Fibroblast of lung (primary cell): Measurements from ENCODE around the gene LIN37. TPM values are rescaled to one million over a fixed set of nuclear protein-coding genes. Genes with fewer than 3 reads are reported as not detected.

ENCODE experiments used
- DNase-seq, 2 donors: peaks; one replicate each; pipeline versions ENCODE4 v3.0.0 to v3.0.0-alpha.2; 2010; ENCODE audit warnings: low read depth in 2 of 2
- H2AFZ ChIP-seq: 2 replicates; pipeline ENCODE4 v1.5.1; 2012; ENCODE audit warnings: low read length, control low read depth, inconsistent platforms
- H3K27ac ChIP-seq: 2 replicates; pipeline ENCODE4 v1.5.1; 2011; ENCODE audit warnings: low read length, control low read depth; ENCODE audit not compliant: insufficient read depth
- H3K27me3 ChIP-seq: 2 replicates; pipeline ENCODE4 v1.5.1; 2011; ENCODE audit warnings: mild to moderate bottlenecking, low read length; ENCODE audit not compliant: control insufficient read depth, insufficient read depth
- H3K36me3 ChIP-seq: 2 replicates; pipeline ENCODE4 v1.5.1; 2011; ENCODE audit warnings: low read length; ENCODE audit not compliant: control insufficient read depth, insufficient read depth
- H3K4me1 ChIP-seq: 2 replicates; pipeline ENCODE4 v1.5.1; 2011; ENCODE audit warnings: low read length; ENCODE audit not compliant: control insufficient read depth, insufficient read depth; ENCODE audit errors: extremely low read depth
- H3K4me2 ChIP-seq: 2 replicates; pipeline ENCODE4 v1.5.1; 2011; ENCODE audit warnings: low read length, control low read depth; ENCODE audit not compliant: insufficient read depth; ENCODE audit errors: extremely low read depth
- H3K4me3 ChIP-seq, 4 experiments: fragments of 200-600 bp in 1 of 4; sonication (generic) in 1 of 4; replicated peaks in 1 of 4; 2 replicates each; pipeline ENCODE4 v1.5.1; 2011 to 2016; ENCODE audit warnings: low read length in 4 of 4, low read depth in 3 of 4, mild to moderate bottlenecking in 3 of 4, control low read depth in 2 of 4, inconsistent platforms in 1 of 4, mixed read lengths in 1 of 4; ENCODE audit not compliant: insufficient read depth in 1 of 4; ENCODE audit errors: control extremely low read depth in 1 of 4
- H3K79me2 ChIP-seq: 2 replicates; pipeline ENCODE4 v1.5.1; 2012; ENCODE audit warnings: mild to moderate bottlenecking, low read length, inconsistent platforms; ENCODE audit not compliant: control insufficient read depth, insufficient read depth
- H3K9ac ChIP-seq: 2 replicates; pipeline ENCODE4 v1.5.1; 2011; ENCODE audit warnings: mild to moderate bottlenecking, low read length, control low read depth; ENCODE audit not compliant: insufficient read depth
- H3K9me3 ChIP-seq: 2 replicates; pipeline ENCODE4 v1.5.1; 2012; ENCODE audit warnings: low read depth, low read length; ENCODE audit not compliant: control insufficient read depth, insufficient read depth
- H4K20me1 ChIP-seq: 2 replicates; pipeline ENCODE4 v1.5.1; 2011; ENCODE audit warnings: low read length; ENCODE audit not compliant: control insufficient read depth, insufficient read depth; ENCODE audit errors: extremely low read depth
- EZH2 ChIP-seq: IDR thresholded peaks from 2 replicates; pipeline ENCODE4 v1.5.1; 2012; ENCODE audit warnings: low read length, control low read depth, mild to moderate bottlenecking; ENCODE audit errors: missing control alignments
- polyA plus RNA-seq, 2 donors: library from polyadenylated mRNA; depleted of rRNA in 1 of 2; stranded (reverse) in 1 of 2; unstranded in 1 of 2; fragments of >200 nt; gene quantifications; 2 replicates each; pipeline ENCODE4 v1.2.1, GENCODE V29; 2011 to 2012; ENCODE audit warnings: missing spikeins in 1 of 2
- total RNA-seq: library from RNA; depleted of rRNA; stranded (reverse); fragments of >200 nt; gene quantifications from 2 replicates; pipeline ENCODE4 v1.2.1, GENCODE V29; 2014
- TF ChIP-seq, protein P1 (sequence below), 2 donors: IDR thresholded peaks in 1 of 2; conservative IDR thresholded peaks in 1 of 2; 1 replicate in 1 of 2; 2 replicates in 1 of 2; pipeline ENCODE4 v1.5.1; 2011 to 2012; ENCODE audit warnings: low read length in 2 of 2, control low read depth in 1 of 2, inconsistent platforms in 1 of 2, low read depth in 1 of 2, mild to moderate bottlenecking in 1 of 2

The LIN37 gene
- total and polyA plus RNA-seq, 2 donors (not counting 1 experiment from before 2014, with no cell fraction given), result 6.4 to 10.3 TPM

DNA sequence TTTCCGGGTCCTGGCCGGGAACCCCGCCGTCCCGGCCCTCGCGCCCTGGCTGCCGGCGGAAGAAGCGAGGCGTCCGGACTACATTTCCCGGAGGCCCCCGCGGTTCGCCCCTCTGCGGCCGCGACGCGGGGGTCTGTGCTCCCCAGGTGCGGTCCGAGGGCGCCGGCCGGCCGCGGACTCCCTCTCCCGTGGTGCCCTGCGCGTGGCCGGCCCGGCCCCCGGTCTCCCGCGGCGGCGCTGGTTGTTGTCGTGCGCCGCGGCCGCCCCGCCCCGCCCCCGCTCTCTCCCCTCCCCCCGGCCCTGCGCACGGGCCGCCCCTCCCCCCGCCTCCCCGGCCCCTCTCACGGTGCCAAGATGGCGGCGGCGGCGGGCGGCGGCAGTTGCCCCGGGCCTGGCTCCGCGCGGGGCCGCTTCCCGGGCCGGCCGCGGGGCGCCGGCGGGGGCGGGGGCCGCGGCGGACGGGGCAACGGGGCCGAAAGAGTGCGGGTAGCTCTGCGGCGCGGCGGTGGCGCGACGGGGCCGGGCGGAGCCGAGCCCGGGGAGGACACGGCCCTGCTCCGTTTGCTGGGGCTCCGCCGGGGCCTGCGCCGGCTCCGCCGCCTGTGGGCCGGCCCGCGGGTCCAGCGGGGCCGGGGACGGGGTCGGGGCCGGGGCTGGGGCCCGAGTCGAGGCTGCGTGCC lies 30.6 kb upstream of the LIN37 start, which contains the start of gene KMT2B:
Gene KMT2B, plus strand, starts transcription at position 339 of the 680 bp plus-strand sequence. Its CDS starts 16 bp downstream, at position 355.
- H3K4me2 ChIP-seq, result peak within 1 kb of the TSS; percentile 98
- no peaks in the 10 kb centered on the region for H3K9me3 ChIP-seq
- H4K20me1 ChIP-seq, result no peaks in the 10 kb centered on the region
- peak within 1 kb of the TSS; percentile 77 for H3K9ac ChIP-seq
- H3K36me3 ChIP-seq, result peaks cover 19% of the 10 kb centered on the region
- H3K4me1 ChIP-seq, result peaks cover 9% of the 10 kb centered on the region
- TF ChIP-seq EZH2, result no peak
- TF ChIP-seq, protein P1, sequence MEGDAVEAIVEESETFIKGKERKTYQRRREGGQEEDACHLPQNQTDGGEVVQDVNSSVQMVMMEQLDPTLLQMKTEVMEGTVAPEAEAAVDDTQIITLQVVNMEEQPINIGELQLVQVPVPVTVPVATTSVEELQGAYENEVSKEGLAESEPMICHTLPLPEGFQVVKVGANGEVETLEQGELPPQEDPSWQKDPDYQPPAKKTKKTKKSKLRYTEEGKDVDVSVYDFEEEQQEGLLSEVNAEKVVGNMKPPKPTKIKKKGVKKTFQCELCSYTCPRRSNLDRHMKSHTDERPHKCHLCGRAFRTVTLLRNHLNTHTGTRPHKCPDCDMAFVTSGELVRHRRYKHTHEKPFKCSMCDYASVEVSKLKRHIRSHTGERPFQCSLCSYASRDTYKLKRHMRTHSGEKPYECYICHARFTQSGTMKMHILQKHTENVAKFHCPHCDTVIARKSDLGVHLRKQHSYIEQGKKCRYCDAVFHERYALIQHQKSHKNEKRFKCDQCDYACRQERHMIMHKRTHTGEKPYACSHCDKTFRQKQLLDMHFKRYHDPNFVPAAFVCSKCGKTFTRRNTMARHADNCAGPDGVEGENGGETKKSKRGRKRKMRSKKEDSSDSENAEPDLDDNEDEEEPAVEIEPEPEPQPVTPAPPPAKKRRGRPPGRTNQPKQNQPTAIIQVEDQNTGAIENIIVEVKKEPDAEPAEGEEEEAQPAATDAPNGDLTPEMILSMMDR (conservative IDR thresholded peaks at IDR 0.05 in 1 of 2, IDR thresholded peaks at IDR 0.05 in 1 of 2; ENCODE audit: low read depth in 1 of 2, low read length in 2 of 2), result no peak
- H3K27ac ChIP-seq, result peak within 1 kb of the TSS; percentile 68
- no peak for DNase-seq
- H3K4me3 ChIP-seq, result peak within 1 kb of the TSS; percentile 74 to 95 (median 85)
- H2AFZ ChIP-seq, result peak within 1 kb of the TSS; percentile 97
- H3K79me2 ChIP-seq, result peaks cover 33% of the 10 kb centered on the region
- no peaks in the 10 kb centered on the region for H3K27me3 ChIP-seq

DNA sequence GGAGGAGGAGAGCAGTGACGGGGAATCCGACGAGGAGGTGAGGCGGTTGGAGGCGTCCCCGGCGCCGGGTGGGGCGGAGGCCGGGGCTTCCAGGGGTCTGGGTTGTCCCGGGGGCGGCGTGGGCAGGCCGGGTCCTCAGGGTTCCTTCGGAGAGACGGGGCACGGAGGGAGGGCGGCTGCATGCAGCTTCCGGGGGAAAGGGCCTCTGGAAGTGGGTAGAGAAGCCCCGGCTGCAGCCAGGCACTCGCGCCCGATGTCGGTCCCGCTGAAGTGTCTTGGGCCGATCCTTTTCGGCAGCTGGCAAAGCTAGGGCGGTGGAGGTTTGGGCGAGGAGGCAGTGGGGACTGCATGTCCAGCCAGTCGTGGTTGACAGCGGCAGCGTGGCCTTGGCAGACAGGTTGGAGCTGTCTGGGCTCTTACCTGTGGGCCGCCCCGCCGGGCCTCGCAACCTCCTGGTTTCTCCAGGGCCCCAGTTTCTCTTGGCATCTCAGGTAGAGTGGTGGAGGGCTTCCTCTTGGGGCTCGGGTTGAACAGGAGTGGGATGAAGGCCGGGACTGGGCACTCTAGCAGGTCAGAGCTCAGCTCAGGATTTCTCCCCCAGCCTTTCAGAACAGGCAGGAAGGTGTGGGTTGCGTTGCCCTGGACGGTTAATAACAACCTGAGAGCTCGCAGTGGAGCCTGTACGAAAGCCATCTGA lies 29.9 kb upstream of the LIN37 start:
- H3K36me3 ChIP-seq, result peaks cover 24% of the 10 kb centered on the region
- peak overlapping the region; percentile 74 to 87 (median 80) for H3K4me3 ChIP-seq
- peaks cover 33% of the 10 kb centered on the region for H3K79me2 ChIP-seq
- H2AFZ ChIP-seq, result no peak overlapping the region
- no peak for TF ChIP-seq EZH2
- TF ChIP-seq, protein P1 (conservative IDR thresholded peaks at IDR 0.05 in 1 of 2, IDR thresholded peaks at IDR 0.05 in 1 of 2; ENCODE audit: low read depth in 1 of 2, low read length in 2 of 2), result no peak
- peak overlapping the region; percentile 77 for H3K9ac ChIP-seq
- H3K27me3 ChIP-seq, result no peaks in the 10 kb centered on the region
- DNase-seq, result peak in 1 of 2 donors; percentile 15
- peak overlapping the region; percentile 68 for H3K27ac ChIP-seq
- no peaks in the 10 kb centered on the region for H4K20me1 ChIP-seq
- peaks cover 9% of the 10 kb centered on the region for H3K4me1 ChIP-seq
- no peaks in the 10 kb centered on the region for H3K9me3 ChIP-seq
- H3K4me2 ChIP-seq, result peak overlapping the region; percentile 89

DNA sequence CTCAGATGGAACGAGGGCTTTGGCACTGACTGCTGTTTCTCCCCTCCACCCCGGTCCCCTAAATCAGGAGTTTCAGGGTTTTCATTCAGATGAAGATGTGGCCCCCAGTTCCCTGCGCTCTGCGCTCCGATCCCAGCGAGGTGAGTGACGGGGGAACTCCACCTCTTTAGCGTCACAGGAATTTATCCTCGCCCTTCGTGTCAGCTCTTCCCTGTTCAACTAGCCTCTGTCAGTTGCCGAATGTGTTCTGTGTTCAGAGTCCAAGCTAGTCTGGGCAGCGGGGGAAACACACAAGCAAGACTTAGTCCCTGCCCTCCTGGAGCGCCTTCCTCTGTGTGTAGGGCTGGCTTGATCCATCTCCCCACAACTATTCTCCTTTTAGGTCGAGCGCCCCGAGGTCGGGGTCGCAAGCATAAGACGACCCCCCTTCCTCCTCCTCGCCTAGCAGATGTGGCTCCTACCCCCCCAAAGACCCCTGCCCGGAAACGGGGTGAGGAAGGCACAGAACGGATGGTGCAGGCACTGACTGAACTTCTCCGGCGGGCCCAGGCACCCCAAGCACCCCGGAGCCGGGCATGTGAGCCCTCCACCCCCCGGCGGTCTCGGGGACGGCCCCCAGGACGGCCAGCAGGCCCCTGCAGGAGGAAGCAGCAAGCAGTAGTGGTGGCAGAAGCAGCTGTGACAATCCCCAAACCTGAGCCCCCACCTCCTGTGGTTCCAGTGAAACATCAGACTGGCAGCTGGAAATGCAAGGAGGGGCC lies 28.8 kb upstream of the LIN37 start:
- Histone ChIP-seq H3K79me2 (peaks cover 33% of the 10 kb centered on the region), H4K20me1 (no peaks in the 10 kb centered on the region)
- no peak for DNase-seq

More for the DNA sequence above, 28.8 kb upstream of the LIN37 start:
- peak overlapping the region; percentile 89 for H3K4me2 ChIP-seq
- peak overlapping the region; percentile 26 for H3K9ac ChIP-seq
- peaks cover 9% of the 10 kb centered on the region for H3K4me1 ChIP-seq
- H3K4me3 ChIP-seq, result peak overlapping the region; percentile 74 to 87 (median 80)
- H3K27me3 ChIP-seq, result no peaks in the 10 kb centered on the region
- TF ChIP-seq, protein P1 (conservative IDR thresholded peaks at IDR 0.05 in 1 of 2, IDR thresholded peaks at IDR 0.05 in 1 of 2; ENCODE audit: low read depth in 1 of 2, low read length in 2 of 2), result no peak
- TF ChIP-seq EZH2, result no peak
- no peak overlapping the region for H2AFZ ChIP-seq
- peaks cover 29% of the 10 kb centered on the region for H3K36me3 ChIP-seq
- H3K9me3 ChIP-seq, result no peaks in the 10 kb centered on the region
- H3K27ac ChIP-seq, result no peak overlapping the region
